Transverse colon (tissue), 4 donors: ENCODE data around the gene MSL1.

Source experiments
- EP300 ChIP-seq: sonication (generic); formaldehyde crosslinking; IDR thresholded peaks from one replicate; pipeline ENCODE4 v1.6.1; 2017; ENCODE audit warnings: antibody characterized with exemption, low read depth
- POLR2A ChIP-seq: fragments of 450-650 bp; IDR thresholded peaks from one replicate; pipeline ENCODE4 v1.6.1; 2016; ENCODE audit warnings: antibody characterized with exemption, mild to moderate bottlenecking, moderate library complexity
- POLR2AphosphoS5 ChIP-seq, 3 donors: sonication (generic); formaldehyde crosslinking; IDR thresholded peaks; one replicate each; pipeline ENCODE4 v1.6.1; 2016; ENCODE audit warnings: antibody characterized with exemption in 3 of 3
- TF ChIP-seq, protein P1 (sequence below), 5 experiments: fragments of 200-600 bp in 3 of 5; fragments of 450-650 bp in 2 of 5; sonication (generic) in 3 of 5; IDR thresholded peaks; 1 replicate in 2 of 5; 2 replicates in 3 of 5; pipeline ENCODE4 v1.5.1; 2016 to 2017; ENCODE audit warnings: antibody characterized with exemption in 5 of 5, inconsistent platforms in 3 of 5, mild to moderate bottlenecking in 2 of 5, moderate library complexity in 1 of 5

DNA sequence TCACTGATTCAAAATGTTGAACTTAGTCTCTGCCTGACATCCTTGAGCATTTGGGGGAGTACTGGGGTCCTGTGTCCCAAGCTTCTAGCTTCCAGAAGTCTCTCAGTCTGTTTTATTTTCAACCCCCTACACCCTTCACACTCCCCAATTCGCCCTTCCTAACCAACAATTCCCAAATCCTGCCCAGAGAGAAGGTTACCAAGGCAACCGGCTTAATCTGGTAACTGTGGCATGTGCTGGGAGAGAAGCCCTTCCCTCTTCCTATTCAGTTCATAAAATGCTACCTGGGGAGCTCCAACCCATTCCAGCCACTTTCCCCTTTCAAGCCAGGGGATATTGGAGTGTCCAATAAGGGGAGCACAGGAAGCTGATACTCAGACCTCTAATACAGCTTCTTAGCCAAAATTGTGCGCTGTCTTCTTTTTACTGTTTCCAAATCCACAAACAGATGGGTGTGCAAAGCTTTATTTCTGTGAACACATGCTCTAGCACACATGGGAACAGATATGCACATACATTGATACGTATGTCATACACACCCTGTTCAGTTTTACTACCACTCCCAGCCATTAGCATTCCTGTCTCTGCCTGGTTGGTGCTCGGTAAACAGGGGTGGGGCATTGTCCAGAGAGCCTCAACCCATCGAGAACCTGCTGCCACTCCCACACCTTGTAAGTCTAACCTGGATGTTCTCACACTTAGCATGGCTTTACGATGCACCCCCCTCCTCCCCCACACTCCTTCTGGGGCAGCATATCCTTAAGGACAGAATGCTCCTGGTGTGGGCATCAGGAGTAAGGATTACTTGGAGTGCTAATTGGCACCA, 54.4 kb downstream of the MSL1 start:
- TF ChIP-seq POLR2A (no peak), POLR2AphosphoS5 (IDR thresholded peaks at IDR 0.05) (peak; percentile 48 to 84 (median 74)), EP300 (peak; percentile 38)
- TF ChIP-seq, protein P1, sequence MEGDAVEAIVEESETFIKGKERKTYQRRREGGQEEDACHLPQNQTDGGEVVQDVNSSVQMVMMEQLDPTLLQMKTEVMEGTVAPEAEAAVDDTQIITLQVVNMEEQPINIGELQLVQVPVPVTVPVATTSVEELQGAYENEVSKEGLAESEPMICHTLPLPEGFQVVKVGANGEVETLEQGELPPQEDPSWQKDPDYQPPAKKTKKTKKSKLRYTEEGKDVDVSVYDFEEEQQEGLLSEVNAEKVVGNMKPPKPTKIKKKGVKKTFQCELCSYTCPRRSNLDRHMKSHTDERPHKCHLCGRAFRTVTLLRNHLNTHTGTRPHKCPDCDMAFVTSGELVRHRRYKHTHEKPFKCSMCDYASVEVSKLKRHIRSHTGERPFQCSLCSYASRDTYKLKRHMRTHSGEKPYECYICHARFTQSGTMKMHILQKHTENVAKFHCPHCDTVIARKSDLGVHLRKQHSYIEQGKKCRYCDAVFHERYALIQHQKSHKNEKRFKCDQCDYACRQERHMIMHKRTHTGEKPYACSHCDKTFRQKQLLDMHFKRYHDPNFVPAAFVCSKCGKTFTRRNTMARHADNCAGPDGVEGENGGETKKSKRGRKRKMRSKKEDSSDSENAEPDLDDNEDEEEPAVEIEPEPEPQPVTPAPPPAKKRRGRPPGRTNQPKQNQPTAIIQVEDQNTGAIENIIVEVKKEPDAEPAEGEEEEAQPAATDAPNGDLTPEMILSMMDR (IDR thresholded peaks at IDR 0.05): no peak
